GM19438 (cell line): Measurements from ENCODE around the gene SCUBE3.

Experiments used
- ATAC-seq: cut with Tn5 transposase; IDR thresholded peaks from one replicate; pipeline ENCODE4 v1.9.1; 2021; ENCODE audit warnings: low read depth; ENCODE audit not compliant: unreplicated experiment

The SCUBE3 gene

DNA sequence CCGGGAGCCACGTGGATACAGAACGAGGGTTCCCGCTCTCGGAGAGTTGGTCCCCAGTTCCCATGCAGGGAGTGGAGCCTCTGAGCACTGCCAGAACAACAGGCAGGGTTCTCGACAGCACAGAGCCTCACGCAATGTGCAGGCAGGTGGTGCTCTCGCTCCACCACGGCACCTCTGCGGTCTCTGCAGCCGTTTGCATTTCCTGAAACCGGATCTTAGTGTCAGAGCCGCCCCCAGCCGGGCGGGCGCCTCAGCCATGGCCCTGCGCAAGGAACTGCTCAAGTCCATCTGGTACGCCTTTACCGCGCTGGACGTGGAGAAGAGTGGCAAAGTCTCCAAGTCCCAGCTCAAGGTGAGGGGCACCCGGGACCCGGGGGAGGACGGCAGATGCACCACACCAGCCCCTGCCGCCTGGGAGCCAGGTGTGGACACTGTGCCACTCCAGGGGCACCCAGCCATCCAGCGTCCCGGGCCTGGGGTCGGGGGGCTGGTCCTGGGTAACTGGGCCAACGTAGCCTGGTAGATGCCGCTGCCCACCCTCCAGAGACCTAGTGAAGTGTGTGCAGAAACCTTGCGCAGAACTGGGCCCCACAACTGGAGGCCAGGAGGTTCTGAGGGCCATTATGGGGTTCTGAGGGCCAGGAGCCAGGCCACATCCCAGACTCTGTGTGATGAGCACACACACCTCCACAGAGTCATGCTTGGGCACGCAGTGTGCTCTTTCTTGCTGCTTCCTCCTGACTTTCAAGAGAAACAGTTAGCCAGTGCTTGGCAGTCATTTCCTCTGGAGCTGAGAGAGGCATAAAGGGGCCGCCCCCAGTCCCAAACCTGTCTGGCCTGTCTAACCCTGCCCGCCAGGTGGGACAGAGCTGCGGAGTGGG is 84.1 kb downstream of the SCUBE3 start, which contains the start of gene DEF6:
Gene DEF6 (plus strand): TSS at position 218 of the 881 bp plus-strand sequence. CDS start 39 bp downstream, at position 257.
- ATAC-seq: peak; percentile 79

DNA sequence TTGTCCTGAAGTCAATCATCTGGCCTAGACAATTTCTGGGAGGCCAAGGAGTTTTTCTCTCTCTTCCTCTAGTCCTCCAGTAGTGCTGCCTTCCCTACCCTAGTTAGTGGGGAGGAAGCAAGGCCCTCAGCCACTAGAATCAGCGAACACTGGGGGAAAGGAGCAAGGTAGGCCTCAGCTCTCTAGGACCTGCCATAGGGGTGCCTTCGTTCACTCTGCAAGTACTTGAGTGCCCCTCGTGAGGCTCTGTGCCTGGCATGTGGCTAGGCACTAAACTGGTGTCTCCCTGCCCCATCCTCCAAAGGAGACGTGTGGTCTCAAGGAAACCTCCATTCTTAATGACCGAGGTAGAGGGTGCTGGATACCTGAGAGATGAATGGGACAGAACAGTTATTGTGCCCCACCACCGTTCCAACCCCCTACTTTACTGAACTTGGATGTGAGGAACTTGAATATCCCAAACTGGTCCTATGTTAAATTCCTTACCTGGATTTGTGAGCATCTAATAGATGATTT is 84.9 kb downstream of the SCUBE3 start:
- no peak for ATAC-seq

DNA sequence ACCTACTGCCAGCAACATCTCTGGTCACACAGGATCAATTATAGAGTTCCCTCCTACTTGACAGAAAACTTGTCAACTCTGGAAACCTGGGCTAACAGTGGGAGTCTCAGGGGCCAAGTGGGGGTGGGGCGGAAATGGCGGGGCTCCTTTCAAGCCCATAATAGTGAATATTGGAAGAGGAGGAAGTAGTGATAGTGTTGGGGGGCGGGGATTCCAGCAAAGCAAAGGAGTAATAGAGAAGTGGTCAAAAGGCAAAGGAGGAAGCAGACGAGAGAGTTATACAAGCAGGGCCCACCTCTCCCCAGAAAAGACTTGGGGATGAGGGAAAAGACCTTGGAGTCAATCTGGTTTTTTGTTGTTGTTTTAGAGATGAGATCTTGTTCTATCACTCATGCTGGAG is 85.9 kb downstream of the SCUBE3 start:
- no peak for ATAC-seq

DNA sequence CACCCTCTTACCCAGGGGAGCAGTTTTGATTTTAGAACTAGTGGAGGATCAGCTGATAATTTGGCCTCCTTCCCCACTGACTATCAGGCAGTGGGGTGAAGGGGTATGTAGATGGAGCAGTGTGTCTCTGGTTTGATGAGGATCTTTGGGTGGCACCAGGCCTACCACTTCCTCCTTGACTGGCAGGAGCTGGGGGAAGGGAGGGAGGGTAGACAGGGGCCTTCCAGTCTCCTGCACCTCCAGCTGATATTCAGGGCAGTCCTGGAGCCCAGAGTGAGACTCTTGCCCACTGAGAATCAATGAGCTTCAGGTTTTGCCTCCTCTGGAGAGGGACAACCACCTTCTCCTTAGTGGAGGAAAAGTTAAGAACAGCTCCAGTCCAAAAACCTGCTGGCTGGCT is 87.1 kb downstream of the SCUBE3 start:
- no peak for ATAC-seq
